KG1 (cell line): ENCODE measurements around the gene S100A2.
A peak's percentile ranks its signal among the peaks of the same experiment; 100 is the strongest.

Source experiments
- DNase-seq: peaks from one replicate; lab custom pipeline; 2025; lab: John Stamatoyannopoulos, UW

Gene S100A2

DNA sequence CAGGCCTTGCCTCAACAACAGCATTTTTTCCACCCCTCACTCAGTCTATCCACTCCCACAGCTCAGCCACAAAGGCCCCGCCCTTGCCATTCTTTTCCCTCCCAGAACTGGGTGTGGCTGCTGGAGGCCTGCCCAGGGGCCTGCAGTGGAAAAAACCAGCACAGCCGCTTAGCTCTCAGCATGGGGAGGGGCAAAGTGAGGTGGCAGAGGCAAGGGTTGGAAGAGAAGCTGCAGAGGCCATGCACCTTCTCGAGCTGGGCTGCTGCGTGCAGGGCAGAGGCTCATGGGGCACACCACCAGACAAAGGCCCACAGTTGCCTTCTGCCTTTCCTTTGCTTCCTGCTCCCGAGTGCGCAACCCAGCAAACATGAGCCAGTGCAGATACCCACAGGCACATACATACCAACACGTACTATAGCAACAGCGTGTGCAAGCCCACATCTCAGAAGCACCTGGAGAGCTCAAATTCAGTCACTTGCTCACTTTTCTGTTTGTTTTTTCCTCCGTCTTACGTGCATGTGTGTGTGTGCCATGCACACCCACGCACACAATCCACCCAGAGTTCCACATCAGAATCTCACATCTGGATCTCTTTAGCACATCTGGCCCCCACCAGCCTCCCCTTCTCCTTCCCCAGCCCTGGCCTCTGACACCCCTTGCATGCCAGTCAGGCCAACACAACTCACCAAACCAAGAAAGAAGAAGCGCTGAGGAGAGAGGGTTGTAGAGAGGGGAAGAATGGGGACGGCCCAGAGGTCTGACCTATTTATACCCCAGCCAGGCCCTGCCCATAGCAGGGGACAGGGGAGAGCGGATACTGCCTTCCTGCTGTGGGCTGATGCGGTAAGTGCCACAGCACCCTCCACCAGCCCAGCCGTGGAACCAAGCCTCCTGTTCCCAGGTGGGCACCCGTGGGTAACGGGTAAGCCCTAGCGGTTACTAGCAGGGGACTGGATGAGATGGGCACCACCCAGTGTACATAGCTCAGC lies 20.3 kb downstream of the S100A2 start, which contains the start of gene S100A4:
Gene S100A4 (minus strand): TSS at position 740 of the 989 bp plus-strand sequence. CDS start 1,012 bp downstream, outside the sequence.
- peak; percentile 53 for DNase-seq

DNA sequence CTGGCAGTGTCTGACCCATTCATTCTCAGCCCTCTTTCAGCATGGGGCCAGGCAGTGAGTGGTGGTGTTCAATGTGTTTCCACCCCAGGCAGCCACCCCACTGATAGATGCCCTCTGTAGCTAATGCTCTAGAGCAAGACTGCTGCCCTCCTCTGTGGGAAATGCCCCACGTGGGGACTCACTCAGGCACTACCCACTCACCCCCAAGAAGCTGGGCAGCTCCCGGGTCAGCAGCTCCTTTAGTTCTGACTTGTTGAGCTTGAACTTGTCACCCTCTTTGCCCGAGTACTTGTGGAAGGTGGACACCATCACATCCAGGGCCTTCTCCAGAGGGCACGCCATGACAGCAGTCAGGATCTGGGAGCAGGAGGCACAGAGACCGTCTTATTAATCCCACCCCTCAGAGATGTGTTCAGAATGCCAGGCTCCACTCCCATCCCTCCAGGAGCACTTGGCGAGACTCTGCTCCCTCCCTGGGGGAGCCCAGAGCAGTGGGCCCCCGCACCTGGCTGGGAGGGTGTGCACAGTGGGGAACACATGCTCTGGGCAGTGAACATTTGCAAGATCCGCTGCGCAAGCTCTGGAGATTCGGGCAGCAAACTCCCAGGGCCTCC lies 21.1 kb downstream of the S100A2 start:
- DNase-seq, result no peak

DNA sequence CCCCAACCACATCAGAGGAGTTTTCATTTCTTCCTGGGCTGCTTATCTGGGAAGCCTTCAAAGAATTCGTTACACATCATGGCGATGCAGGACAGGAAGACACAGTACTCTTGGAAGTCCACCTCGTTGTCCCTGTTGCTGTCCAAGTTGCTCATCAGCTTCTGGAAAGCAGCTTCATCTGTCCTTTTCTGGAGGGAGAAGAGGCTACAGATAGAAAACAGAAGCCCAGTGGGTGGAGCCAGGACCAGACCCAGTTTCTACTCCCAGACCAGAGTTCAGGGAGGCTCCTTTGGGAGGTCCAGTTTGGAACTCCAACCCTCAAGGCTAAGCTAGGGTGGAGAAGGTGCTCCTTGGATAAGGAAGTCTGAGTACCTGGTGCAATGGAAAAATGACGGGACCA lies 21.9 kb downstream of the S100A2 start:
- no peak for DNase-seq

DNA sequence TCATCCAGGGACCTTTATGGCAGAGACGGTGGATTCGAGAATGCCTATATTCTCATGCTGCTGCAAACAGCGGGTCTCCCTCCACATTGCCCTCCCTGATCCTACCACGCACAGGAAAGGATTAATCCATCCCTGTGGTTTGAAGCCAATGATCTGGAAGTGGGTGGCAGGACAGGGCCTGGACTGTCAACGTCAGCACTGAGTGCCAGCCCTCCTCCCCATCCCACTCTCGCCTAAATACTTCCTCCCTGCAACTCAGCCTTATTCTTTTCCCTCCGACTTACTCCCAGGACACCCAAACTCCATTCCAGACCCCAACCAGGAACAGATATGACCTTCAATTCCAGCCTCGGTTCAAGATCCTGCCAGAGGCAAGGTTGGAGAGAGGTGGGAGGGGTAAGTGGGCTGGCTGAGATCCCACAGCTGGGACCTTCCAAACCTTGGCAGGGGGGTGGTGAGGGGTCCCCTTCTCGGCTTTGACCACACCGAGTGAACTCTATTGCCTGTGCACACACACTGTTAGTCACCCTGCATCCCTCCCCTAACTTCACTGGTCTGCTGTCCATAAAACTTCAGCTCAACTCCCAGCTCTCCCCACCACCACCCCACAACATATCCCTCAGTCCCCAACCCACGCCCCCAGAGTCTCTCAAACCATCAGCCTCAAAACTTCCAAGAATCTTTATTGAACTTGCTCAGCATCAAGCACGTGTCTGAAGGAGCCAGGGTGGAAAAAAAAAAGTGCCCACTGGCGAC lies 22.5 kb downstream of the S100A2 start:
- DNase-seq, result no peak

DNA sequence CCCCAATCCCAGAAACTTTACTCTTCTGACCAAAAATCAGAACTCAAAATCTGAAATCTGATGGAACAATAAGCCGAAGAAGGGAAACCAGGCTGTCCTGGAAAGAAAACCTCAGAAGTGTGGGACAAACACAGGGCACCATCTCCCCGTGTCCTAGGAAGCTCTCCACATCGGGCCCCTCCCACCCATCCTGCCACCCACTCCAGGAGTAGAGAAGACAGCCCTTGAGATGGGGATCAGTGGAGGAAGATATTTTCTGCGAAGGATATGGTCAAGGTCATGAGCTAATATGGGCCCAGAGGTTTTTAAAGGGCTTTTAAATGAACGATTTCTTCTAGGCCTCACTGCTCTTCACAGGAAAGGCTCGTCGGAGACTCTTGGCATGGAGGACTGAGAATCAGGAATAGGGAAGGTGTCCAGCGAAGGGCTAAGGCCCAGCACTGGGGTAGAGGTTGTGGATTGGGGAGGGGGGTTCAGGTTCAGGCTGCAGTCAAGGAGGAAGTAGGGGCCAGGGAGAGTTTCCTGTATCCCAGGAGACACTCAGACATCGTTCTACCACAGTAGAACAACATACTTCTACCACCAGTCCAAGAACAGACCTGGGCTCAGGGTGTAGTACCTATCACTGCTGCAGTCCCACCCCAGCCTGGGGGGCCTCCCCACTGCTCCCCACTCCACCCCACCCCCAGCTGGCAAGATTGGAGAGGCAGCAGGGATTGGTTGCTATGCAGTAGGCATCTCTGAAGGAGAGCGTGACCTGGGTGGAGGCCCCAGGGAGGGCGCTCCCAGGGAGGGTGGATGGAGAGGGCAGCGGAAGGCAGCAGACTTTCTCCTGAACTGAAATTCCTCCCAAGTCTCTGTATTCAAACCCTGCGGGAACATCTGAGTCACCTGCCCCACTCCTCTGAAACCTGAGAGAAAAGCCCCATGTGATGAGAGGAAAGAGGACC lies 23.7 kb downstream of the S100A2 start:
- no peak for DNase-seq

DNA sequence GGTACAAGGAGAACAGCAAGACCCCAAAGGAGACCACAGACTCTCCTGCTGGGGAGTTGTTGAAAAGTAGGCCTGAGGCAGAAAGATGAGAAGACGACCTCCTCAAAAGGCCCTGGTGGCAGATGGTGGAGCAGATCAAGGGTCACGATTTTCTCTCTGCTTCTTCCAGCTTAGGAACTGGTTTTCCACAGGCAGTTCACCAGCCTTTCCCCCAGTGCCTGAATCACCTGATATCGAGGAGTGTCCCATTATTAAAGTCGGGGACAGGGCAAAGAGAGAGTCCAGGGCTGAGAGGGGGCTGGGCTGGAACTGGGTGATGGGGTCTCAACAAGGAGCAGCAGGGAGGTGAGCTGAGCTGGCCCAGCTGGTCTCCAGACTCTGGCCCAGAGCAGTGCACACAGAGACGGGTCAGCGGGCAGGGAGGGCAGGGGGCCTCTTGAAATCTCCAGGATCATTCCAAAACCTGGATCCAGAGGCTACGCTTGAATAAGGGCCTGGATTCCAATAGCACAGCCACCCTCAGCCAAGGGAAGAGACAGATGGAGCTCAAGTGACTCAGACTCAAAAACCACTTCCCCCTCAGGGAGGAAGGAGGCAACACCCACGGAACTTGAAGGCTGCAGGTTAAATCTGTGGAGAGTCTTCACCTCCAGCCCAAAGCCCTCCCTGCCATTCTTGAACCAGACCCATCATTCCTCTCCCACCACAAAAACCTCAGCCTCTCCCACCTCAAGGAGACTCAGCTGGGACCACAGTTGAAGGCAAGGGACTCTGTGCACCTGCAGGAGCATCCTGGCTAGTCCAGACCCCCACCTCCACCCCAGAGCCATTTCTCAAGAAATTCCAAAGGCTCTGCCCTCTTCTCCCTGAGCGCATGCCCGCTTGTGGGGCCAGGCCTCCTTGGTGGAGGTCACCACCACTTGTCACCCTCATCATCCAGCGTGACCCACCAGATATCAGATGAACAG lies 25.0 kb downstream of the S100A2 start, which contains the start of gene S100A5:
Gene S100A5 (minus strand): TSS at position 541 of the 968 bp plus-strand sequence. CDS start 743 bp downstream, outside the sequence.
- DNase-seq, result no peak

DNA sequence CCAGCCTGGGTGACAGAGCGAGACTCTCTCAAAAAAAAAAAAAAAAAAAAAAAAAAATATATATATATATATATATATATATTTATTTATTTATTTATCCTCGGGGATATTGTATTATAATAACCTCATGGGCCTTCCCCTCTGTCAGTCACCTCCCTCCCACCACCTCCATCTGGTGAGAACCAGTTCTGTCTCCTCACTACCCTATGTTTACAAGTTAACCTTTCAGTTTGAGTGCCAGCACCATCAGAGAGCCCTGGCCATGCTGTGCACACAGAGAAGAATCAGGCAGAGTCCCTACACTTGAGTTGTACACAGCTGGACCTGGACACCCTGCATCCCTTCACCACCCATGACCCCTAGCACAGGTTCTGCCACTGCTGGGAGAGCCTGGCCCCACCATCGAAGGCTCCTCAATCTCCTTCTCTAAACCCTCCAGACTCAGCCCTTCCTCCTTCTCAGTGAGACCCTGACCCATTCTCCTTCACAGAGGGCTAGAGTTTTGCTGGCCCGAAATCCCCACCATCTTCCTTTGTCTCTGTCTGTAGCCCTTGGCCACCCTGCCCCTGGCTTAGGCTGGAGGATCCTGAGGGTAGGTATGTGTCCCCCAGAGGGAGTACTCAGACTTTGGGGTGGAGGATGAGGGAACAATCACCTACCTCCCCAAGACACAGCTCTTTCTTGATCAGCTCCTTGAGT lies 26.1 kb downstream of the S100A2 start:
- DNase-seq, result no peak

DNA sequence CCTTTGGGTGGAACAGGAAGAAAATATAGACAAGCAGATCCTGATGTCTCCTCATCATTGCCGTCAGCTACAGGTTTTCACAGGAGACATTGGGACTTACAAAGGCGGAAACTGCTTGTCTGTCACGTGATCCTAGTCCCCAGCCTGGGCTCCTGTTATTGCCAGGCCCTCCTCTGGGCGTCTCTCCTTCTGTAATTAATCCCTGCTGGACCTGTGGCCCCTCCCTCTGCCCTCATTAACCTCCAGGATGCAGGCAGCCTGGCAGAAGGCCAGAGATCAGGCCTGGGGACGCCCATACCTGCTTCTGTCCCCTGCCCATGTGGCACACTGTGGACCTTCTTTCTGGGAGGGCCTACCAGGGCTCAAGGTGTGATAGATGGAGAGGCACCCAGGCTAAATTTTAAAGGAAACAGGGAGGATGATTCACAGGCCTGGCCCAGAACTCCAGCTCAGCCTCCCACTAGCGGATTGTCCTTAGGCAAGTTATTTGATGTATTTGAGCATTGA lies 27.3 kb downstream of the S100A2 start:
- no peak for DNase-seq

DNA sequence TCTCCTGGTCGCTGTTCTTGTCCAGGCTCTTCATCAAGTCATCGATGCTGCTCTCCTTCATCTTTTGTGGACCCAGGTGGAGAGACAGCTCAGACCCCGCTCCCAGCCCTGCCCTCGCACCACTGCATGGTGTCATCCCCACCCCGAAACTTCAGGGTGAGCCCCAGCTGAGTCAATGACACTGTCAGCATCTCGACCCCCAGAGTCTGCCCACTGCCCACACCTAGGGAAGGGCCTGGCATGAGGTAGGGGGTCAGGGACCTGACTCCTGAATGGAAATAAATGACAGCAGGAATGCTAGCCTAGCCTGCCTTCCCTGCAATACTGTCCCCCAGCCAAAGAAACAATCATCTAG lies 28.3 kb downstream of the S100A2 start:
- no peak for DNase-seq

DNA sequence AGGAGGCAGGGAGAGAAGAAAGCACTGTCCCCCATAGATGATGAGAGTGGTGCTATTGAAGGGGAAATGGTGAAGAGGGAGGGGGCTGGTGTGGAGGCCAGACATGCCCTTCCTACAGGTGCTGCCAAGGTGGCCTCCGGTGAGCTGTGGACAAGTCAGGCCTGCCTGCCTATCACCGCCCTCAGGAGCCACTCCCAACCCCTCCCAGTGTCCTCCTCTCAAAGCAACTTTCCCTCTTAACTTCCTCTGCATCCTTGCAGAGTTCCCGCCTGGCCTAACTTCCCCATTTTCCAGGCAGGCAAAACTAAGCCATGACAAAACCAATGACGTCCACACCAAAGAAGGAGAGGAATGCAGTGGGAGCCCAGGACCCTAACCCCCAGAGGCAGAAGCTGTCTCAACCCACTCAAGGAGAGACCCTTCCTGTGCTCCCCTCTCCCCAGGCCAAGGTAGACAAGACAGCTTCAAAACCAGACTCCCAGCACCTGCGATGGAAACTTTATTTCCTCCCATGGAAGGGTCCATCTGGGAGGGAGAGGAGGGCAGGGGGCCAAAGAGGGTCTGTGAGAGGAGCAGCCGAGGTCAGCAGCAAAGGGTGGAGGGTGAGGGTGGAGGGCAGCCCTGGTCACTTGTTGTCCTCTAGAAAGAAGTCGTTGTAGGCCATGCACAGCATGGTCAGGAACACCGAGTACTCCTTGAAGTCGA lies 28.8 kb downstream of the S100A2 start:
- no peak for DNase-seq

DNA sequence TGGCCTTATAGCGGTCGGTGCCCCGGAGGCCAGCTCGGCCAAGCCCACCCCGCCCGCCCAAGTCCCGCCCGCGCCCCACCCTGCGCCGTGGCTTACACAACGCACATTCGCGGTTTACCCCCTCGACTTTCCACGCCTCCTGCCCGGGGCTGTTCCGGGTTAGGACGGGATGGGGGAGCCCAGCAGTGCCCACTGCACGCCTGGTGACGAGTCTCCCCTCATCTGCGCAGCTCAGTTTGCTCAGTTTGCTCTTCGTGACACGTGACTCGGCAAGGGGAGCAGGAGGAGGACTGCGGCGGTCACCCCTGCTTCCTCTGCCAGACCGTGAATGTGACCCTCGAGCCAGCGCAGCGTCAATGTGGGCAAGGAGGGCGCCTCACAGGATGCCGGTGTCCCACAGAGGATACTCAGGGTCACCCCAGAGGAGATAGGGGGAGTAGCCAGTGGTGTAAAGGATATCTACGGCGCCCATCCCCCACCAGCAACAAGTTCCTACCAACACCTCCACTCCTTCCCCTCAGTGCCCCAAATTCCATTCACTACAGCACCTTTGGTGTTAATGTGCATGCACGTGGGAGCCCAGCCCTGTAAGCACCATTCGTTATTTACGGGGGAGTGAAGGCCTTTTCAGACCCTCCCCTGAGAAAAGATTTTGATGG lies 29.5 kb downstream of the S100A2 start:
- no peak for DNase-seq

DNA sequence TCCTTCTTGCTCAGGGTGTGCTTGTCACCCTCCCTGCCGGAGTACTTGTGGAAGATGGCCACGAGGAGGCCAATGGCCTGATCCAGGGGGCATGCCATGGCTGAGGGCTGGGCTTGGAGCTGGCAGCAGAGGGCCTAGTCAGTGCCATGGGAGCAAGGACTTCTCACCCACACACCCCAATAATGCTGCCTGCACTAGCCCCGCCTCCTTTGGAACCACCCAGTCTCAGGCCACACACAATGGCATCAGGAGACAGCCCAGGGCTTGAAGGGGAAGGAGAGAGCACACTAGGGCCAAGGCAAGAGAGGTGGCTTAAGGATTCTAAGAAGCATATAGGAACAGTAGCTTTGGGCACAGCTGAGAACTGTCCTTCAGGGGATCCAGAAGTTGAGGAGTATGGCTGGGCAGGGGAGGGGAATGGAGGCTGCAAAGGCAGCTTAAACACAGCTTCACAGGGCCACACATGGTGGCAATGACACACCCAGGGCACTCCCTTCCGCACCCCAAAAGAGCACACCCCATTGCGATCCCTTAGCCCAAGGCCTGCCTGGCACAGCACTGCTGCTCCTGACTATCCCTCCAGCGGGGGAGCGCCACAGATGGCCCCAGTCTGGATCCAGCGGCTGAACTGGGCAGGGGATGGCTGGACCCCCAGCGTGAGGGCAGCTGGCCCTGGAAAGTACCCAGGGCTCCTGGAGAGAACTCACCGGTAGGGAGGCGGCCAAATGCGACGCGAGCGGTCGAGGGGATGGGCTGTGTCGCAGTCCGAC lies 30.2 kb downstream of the S100A2 start, which contains the start of gene S100A6:
Gene S100A6 (minus strand): TSS at position 750 of the 770 bp plus-strand sequence. CDS start 652 bp downstream, at position 98.
- no peak for DNase-seq

DNA sequence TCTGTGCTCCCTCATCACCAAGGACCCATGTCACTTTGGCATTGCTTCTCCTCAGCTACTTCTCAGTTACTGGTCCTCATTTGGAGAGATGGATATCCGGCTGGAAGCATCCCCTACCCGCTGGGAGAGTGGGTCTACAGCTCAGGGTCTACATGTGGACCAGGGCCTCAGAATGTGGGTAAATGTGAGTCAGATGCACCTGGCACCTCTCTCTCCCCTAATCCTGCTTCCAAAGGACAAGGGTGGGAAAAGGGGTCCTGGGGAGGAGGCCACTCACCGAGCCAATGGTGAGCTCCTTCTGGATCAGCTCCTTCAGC lies 30.8 kb downstream of the S100A2 start:
- DNase-seq, result no peak

DNA sequence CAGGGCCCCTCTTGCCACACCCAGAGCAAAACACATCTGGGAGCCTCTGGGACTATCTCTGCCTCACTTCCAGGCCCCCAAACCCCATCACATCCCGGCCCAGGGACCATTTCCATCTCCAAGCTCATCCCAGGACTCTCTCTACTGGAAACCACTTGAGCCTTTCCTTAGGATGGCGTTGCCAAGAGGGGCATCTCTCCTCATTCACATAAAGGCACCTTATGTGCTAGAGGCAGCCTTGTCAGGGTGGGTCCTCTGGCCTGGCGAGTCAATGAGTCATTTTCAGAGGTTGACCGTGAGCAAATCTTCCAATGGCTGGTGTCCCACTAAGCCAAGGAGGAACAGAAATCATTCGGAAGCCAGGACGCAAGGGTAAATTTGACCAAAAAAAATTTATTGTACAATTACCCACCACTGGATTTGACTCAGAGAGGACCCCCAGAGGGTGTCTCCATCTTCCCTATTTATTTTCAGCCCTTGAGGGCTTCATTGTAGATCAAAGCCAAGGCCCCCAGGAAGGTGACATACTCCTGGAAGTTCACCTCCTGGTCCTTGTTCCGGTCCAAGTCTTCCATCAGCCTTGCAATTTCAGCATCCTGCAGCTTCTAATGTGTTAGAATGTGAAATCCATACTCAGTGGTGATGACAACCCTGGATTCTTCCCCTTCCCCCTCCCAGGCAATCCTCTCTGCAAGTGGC lies 31.3 kb downstream of the S100A2 start:
- no peak for DNase-seq

DNA sequence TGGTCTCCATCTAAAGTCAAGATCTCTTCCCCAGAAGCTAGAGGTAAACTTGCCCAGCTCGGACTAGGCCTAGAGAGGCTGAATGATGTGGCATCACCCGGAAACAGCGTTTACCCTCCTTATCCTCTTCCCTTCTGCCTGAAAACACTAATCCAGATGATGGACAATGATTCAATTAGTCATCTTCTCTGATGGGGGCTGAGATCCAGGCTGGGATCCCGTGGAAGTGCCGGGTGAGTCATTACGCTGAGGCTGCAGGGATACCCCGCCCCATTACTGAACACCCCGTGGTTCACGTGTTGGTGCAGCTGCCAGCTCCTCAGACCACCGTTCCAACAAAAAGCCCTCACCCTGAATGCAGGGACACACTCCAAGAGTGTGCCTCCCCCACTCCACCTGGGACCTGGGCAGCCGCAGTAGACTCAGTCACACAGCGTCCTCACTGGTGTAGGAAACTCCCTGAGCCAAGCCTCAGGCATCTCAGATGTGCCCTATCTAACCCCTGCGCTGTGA lies 31.9 kb downstream of the S100A2 start:
- no peak for DNase-seq
